Measurements from ENCODE around the gene AKAP14.
"Not testable (repeated sequence)": the region's sequence is repeated elsewhere in the genome, so short reads cannot be mapped to it uniquely, and the experiment has no call there.

The AKAP14 gene

GRCh38 chrX:119891961-119892692 lies 3.6 kb upstream of the AKAP14 start:
- not testable (repeated sequence) for H3K4me1 Mint-ChIP-seq, H3K4me3 Mint-ChIP-seq, H3K27me3 Mint-ChIP-seq, H3K9me3 Mint-ChIP-seq, H3K27ac Mint-ChIP-seq, ATAC-seq, DNase-seq

- ATAC-seq: no peak
- H3K4me1 Mint-ChIP-seq: no peaks in the 10 kb centered on the region
- no peak overlapping the region for H3K27ac Mint-ChIP-seq
These were observed 3.4 kb downstream of the AKAP14 start for GRCh38 chrX:119899125-119899524.

GRCh38 chrX:119900976-119901375 lies 5.3 kb downstream of the AKAP14 start:
- no peak overlapping the region for H3K27ac Mint-ChIP-seq
- H3K4me1 Mint-ChIP-seq: no peaks in the 10 kb centered on the region
- DNase-seq: no peak
- no peak overlapping the region for H3K4me3 Mint-ChIP-seq
- no peak for ATAC-seq
- H3K27me3 Mint-ChIP-seq: no peaks in the 10 kb centered on the region
- H3K9me3 Mint-ChIP-seq: no peaks in the 10 kb centered on the region

More at GRCh38 chrX:119899125-119899524, 3.4 kb downstream of the AKAP14 start:
- Mint-ChIP-seq H3K4me3 (no peak overlapping the region), H3K9me3 (no peaks in the 10 kb centered on the region), H3K27me3 (no peaks in the 10 kb centered on the region)
- no peak for DNase-seq

- no peak overlapping the region for H3K4me3 Mint-ChIP-seq
- H3K9me3 Mint-ChIP-seq: no peaks in the 10 kb centered on the region
- ATAC-seq: no peak
These were observed 20.6 kb downstream of the AKAP14 start for GRCh38 chrX:119916310-119916709.

GRCh38 chrX:119917877-119918276 lies 22.2 kb downstream of the AKAP14 start:
- no peak for DNase-seq
- no peaks in the 10 kb centered on the region for H3K27me3 Mint-ChIP-seq
- H3K27ac Mint-ChIP-seq: peak overlapping the region in 1 of 2 donors; percentile 88
- no peaks in the 10 kb centered on the region for H3K4me1 Mint-ChIP-seq
- no peaks in the 10 kb centered on the region for H3K9me3 Mint-ChIP-seq
- no peak for ATAC-seq
- no peak overlapping the region for H3K4me3 Mint-ChIP-seq

More at GRCh38 chrX:119916310-119916709, 20.6 kb downstream of the AKAP14 start:
- no peaks in the 10 kb centered on the region for H3K4me1 Mint-ChIP-seq
- no peaks in the 10 kb centered on the region for H3K27me3 Mint-ChIP-seq
- no peak for DNase-seq
- H3K27ac Mint-ChIP-seq: no peak overlapping the region

- ATAC-seq (no peak), DNase-seq (no peak)
- no peaks in the 10 kb centered on the region for H3K9me3 Mint-ChIP-seq
- H3K4me3 Mint-ChIP-seq: no peak overlapping the region
- no peaks in the 10 kb centered on the region for H3K27me3 Mint-ChIP-seq
- H3K4me1 Mint-ChIP-seq: no peaks in the 10 kb centered on the region
- H3K27ac Mint-ChIP-seq: peak overlapping the region in 1 of 2 donors; percentile 54
These were observed 24.3 kb downstream of the AKAP14 start for GRCh38 chrX:119919835-119920585.

- H3K9me3 Mint-ChIP-seq, H3K4me1 Mint-ChIP-seq, ATAC-seq, DNase-seq, H3K4me3 Mint-ChIP-seq, H3K27me3 Mint-ChIP-seq, H3K27ac Mint-ChIP-seq: not testable (repeated sequence)
These were observed 26.7 kb downstream of the AKAP14 start for GRCh38 chrX:119922391-119922790.

- H3K9me3 Mint-ChIP-seq: no peaks in the 10 kb centered on the region
- DNase-seq: no peak
- peak overlapping the region in 1 of 2 donors; percentile 66 for H3K27ac Mint-ChIP-seq
- ATAC-seq: no peak
- no peak overlapping the region for H3K4me3 Mint-ChIP-seq
- H3K27me3 Mint-ChIP-seq: no peaks in the 10 kb centered on the region
- no peaks in the 10 kb centered on the region for H3K4me1 Mint-ChIP-seq
These were observed 39.7 kb downstream of the AKAP14 start for GRCh38 chrX:119935215-119935874.

- peaks cover 9% of the 10 kb centered on the region for H3K4me1 Mint-ChIP-seq
- H3K27ac Mint-ChIP-seq: no peak overlapping the region
- peak overlapping the region; percentile 89 to 95 for H3K4me3 Mint-ChIP-seq
- ATAC-seq (no peak), DNase-seq (no peak)
- no peaks in the 10 kb centered on the region for H3K9me3 Mint-ChIP-seq
- H3K27me3 Mint-ChIP-seq: no peaks in the 10 kb centered on the region
These were observed 45.6 kb downstream of the AKAP14 start for GRCh38 chrX:119941336-119941735.

GRCh38 chrX:119942173-119942819 lies 46.6 kb downstream of the AKAP14 start:
- Mint-ChIP-seq H3K9me3 (no peaks in the 10 kb centered on the region), H3K4me3 (peak overlapping the region; percentile 89 to 95), H3K4me1 (peaks cover 9% of the 10 kb centered on the region), H3K27ac (peak overlapping the region; percentile 96 to 99), H3K27me3 (no peaks in the 10 kb centered on the region)
- ATAC-seq (no peak), DNase-seq (no peak)

GRCh38 chrX:119942831-119943184 lies 47.1 kb downstream of the AKAP14 start:
- H3K27ac Mint-ChIP-seq: peak overlapping the region; percentile 96 to 99
- peak; percentile 41 for ATAC-seq
- H3K9me3 Mint-ChIP-seq: no peaks in the 10 kb centered on the region
- no peak for DNase-seq
- peaks cover 9% of the 10 kb centered on the region for H3K4me1 Mint-ChIP-seq
- H3K4me3 Mint-ChIP-seq: peak overlapping the region; percentile 89 to 95
- no peaks in the 10 kb centered on the region for H3K27me3 Mint-ChIP-seq

GRCh38 chrX:119943185-119943988 lies 47.7 kb downstream of the AKAP14 start, which contains the start of gene NKAP:
TSS of gene NKAP (minus strand) at chrX:119943751. CDS start at chrX:119943605, 146 bp downstream.
- H3K9me3 Mint-ChIP-seq: no peaks in the 10 kb centered on the region
- H3K4me3 Mint-ChIP-seq: peak within 1 kb of the TSS; percentile 89 to 95
- peak; percentile 94 for ATAC-seq

GRCh38 chrX:119945481-119945880 lies 49.8 kb downstream of the AKAP14 start:
- Mint-ChIP-seq H3K4me1 (peaks cover 17% of the 10 kb centered on the region), H3K4me3 (no peak overlapping the region), H3K27me3 (no peaks in the 10 kb centered on the region), H3K27ac (no peak overlapping the region), H3K9me3 (no peaks in the 10 kb centered on the region)
- ATAC-seq (no peak), DNase-seq (no peak)

More at GRCh38 chrX:119943185-119943988, 47.7 kb downstream of the AKAP14 start, which contains the start of gene NKAP:
- DNase-seq: peak; percentile 81 to 88
- H3K27ac Mint-ChIP-seq: peak within 1 kb of the TSS; percentile 96 to 99
- peaks cover 9% of the 10 kb centered on the region for H3K4me1 Mint-ChIP-seq
- H3K27me3 Mint-ChIP-seq: no peaks in the 10 kb centered on the region

GRCh38 chrX:119948381-119948780 lies 52.7 kb downstream of the AKAP14 start:
- ATAC-seq: no peak
- H3K4me3 Mint-ChIP-seq: no peak overlapping the region
- no peak overlapping the region for H3K27ac Mint-ChIP-seq
- no peak for DNase-seq
- peaks cover under 1% of the 10 kb centered on the region for H3K27me3 Mint-ChIP-seq
- no peaks in the 10 kb centered on the region for H3K9me3 Mint-ChIP-seq
- peaks cover 8% of the 10 kb centered on the region for H3K4me1 Mint-ChIP-seq

Data from stimulated activated naive CD8-positive, alpha-beta T cell treated with anti-CD3 and anti-CD28 coated beads, Interleukin-15, amount 100 ng/mL, for 72 hours (primary cell).